Lower leg skin (tissue), 4 donors: ENCODE measurements around the gene TBX10. TPM values are rescaled to one million over a fixed set of nuclear protein-coding genes. Genes with fewer than 3 reads are reported as not detected.

Experiments used
- DNase-seq, 2 donors: peaks; one replicate each; pipeline ENCODE4 v3.0.0-alpha.2; 2019; ENCODE audit warnings: low spot score in 2 of 2
- H3K4me3 ChIP-seq: fragments of 200-600 bp; sonication (generic); 2 replicates; pipeline ENCODE4 v1.5.1; 2017; ENCODE audit warnings: mild to moderate bottlenecking, low read depth; ENCODE audit not compliant: poor library complexity, severe bottlenecking
- POLR2A ChIP-seq, 2 donors: fragments of 450-650 bp; IDR thresholded peaks; one replicate each; pipeline ENCODE4 v1.6.1; 2016 to 2017; ENCODE audit warnings: antibody characterized with exemption in 2 of 2, mild to moderate bottlenecking in 1 of 2, moderate library complexity in 1 of 2
- WGBS, 2 donors: methylation state at CpG; one replicate each; pipeline ENCODE4 v1.1.5; 2018; 5-methylcytosine and 5-hydroxymethylcytosine counted together
- intact Hi-C: fragments of 100-400 bp; cut with DNase I; formaldehyde crosslinking; loops from one replicate; pipeline ENCODE4 v1.15.0; 2023; ENCODE audit warnings: low total_unique reads
- total RNA-seq, 4 donors: library from RNA; depleted of rRNA; stranded (reverse); fragments of >200 nt; gene quantifications; one replicate each; pipeline ENCODE4 v1.1.0, GENCODE V29; 2016
- TF ChIP-seq, protein P1 (sequence below), 3 donors: fragments of 450-650 bp; IDR thresholded peaks; one replicate each; pipeline ENCODE4 v1.5.1; 2016; ENCODE audit warnings: antibody characterized with exemption in 3 of 3, mild to moderate bottlenecking in 3 of 3, moderate library complexity in 2 of 3

TBX10 gene
- total RNA-seq, 4 donors from 2014 or later, result not detected

DNA sequence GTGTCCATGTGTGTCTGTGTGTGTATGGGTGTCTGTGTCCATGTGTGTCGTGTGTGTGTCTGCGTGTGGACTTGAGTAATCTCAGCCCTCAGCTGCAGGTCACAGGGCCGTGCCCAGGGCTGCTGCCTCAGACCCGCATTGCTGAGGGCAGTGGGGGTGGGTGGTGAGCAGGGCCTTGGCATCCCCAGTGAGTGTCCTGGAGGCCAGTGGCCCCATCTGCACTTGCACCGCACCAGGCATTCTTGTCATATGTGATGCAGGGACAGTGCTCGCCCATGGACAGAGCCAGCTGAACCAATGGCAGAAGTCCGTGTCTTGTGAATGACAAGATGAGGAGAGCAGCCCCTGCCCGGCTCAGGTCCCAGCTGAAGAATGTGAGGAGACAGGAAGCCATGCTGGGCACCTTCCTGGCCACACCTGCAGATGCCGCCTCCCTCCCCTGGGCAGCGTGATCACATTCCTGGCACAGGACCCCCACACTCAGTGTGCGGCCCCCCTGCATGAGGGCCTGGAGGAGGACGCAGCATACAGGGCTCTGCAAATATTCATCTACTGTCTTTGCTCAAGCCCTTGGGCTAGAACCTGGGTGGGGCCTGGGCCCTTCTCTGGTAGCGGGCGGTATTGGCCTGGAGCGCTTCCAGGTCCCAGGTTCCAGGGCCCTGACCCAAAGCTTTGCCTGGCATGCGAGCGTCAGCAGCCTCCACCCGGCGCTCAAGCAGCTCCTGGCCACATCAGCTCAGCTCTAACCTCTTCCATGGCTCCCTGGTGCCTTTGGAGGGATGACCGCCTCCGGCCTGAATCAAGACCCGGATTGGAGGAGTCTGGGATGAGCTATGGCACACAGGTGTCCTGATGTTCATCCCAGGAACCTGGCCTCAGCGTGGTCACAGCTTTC, 31.0 kb upstream of the TBX10 start:
- no peak overlapping the region for H3K4me3 ChIP-seq
- 55 to 69% methylated on average over 9 to 21 of the region's 23 CpGs for WGBS, 2 donors
- TF ChIP-seq POLR2A (IDR thresholded peaks at IDR 0.05), result no peak
- TF ChIP-seq, protein P1, sequence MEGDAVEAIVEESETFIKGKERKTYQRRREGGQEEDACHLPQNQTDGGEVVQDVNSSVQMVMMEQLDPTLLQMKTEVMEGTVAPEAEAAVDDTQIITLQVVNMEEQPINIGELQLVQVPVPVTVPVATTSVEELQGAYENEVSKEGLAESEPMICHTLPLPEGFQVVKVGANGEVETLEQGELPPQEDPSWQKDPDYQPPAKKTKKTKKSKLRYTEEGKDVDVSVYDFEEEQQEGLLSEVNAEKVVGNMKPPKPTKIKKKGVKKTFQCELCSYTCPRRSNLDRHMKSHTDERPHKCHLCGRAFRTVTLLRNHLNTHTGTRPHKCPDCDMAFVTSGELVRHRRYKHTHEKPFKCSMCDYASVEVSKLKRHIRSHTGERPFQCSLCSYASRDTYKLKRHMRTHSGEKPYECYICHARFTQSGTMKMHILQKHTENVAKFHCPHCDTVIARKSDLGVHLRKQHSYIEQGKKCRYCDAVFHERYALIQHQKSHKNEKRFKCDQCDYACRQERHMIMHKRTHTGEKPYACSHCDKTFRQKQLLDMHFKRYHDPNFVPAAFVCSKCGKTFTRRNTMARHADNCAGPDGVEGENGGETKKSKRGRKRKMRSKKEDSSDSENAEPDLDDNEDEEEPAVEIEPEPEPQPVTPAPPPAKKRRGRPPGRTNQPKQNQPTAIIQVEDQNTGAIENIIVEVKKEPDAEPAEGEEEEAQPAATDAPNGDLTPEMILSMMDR (IDR thresholded peaks at IDR 0.05), result no peak
- peak in 1 of 2 donors; percentile 82 for DNase-seq
- intact Hi-C loops, result no loop called here

DNA sequence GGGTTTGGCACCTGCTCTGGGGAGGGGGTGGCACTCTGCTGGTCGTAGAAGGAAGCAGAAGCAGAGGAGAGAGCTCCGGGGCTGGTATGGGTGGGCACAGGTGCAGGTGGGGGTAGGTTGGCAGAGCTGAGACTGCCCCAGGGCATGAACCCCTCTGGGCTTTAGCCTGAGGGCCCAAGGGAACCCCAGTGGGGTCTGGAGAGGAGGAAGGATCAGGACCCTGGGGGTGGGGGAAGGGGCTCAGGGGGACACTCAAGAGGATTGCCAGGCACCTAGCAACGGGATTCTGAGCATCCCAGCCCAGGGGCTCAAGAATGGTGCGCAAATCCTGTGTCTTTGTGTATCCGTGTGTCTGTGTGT, 28.6 kb upstream of the TBX10 start:
- intact Hi-C loops, result no loop called here
- DNase-seq, result peak in 1 of 2 donors; percentile 69
- WGBS, 2 donors, result 50 to 51% methylated on average over 5 of the region's 5 CpGs
- no peak overlapping the region for H3K4me3 ChIP-seq
- no peak for TF ChIP-seq POLR2A (IDR thresholded peaks at IDR 0.05)

DNA sequence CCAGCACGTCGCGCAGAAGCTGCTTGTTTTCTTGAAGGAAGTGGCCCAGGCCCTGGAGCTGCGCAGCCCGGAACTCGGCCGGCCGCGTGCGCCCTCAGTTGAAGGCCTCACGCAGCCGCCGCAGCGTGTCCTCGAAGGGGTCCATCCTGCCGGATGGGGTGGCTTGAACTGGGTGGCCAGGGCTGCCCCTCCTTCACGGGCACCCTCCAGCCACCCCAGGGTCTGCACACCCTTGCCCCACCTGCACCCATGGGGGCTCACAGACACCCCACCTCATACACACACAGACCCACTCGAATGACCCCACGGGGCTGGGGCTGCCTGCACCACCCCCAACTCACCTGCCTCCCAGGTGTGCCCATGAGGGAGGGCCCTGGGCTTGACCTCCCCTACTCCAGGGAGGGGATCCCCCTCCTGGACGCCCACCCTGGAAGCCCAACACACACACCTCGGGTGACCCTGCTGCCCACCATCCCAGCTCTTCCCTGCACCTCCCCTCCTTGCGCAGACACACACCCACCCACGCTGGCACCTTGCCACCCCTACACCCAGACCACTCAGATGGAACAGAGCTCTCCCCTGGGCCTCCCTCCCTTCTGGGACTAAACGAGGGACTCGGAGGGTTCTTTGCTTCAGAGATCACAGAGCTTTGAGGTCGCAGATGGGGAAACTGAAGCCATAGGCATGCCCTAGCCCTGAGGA, 28.1 kb upstream of the TBX10 start:
- WGBS, 2 donors, result 77 to 79% methylated on average over 24 to 26 of the region's 26 CpGs
- peak in 1 of 2 donors; percentile 81 for DNase-seq
- intact Hi-C loops, result no loop called here
- H3K4me3 ChIP-seq, result no peak overlapping the region
- TF ChIP-seq, protein P1 (IDR thresholded peaks at IDR 0.05), result no peak
- TF ChIP-seq POLR2A (IDR thresholded peaks at IDR 0.05), result no peak

DNA sequence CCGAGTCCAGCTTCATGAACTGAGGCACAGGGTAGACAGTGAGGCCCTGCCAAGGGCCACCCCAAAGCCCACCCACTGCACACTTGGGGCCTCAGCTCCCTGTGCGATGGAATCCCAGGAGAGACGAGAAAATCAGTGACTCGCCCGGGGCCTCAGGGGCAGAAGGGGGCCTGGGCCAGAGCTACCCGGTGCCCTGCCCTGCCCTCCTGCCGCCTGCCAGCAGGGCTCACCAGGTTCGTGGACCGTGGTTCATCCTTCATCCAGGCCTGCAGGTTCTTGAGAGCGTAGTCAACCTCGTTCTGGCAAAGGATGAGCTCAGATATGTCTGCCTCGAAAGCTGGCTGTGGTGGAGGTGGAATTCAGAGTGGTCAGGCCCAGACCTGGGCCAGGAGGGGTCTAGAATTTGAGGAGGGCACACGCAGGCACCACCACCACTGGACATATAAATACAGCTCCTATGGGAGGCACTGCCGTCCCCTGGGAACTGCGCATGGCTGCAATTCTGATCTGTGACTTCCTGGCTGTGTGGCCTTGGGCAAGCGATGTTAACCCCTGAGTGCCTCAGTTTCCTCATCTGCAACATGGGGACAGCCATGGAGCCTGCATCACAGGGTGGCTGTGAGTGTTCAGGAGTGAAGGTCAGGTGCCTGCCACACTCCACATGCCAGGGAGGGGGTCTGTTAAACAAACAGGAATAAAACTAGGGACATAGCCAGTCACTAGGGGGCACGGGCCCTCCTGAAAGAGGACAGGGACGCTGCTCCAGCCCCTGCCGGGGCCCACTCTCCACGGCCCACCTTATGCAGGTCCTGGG, 27.3 kb upstream of the TBX10 start:
- TF ChIP-seq POLR2A (IDR thresholded peaks at IDR 0.05), result no peak
- TF ChIP-seq, protein P1 (IDR thresholded peaks at IDR 0.05), result no peak
- peak in 1 of 2 donors; percentile 76 for DNase-seq
- intact Hi-C loops, result no loop called here
- 60 to 65% methylated on average over 17 to 18 of the region's 20 CpGs for WGBS, 2 donors
- no peak overlapping the region for H3K4me3 ChIP-seq

DNA sequence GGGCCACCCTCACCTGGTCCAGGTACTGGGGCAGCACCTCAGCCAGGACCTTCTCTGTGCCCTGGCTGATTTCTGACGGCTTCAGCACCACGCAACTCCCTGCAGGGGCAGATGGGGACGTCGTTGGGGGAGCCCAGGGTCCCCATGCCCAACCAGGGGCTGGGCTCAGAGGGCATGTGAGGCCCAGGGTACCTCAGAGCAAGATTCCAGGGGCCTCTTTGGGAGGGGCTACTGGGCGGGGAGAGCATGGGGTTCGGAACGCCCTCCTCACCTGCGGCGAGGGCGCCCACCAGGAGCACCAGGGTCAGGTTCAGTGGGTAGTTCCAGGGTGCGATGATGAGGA, 26.7 kb upstream of the TBX10 start:
- H3K4me3 ChIP-seq, result no peak overlapping the region
- WGBS, 2 donors, result 72 to 78% methylated on average over 7 to 11 of the region's 11 CpGs
- TF ChIP-seq, protein P1 (IDR thresholded peaks at IDR 0.05), result no peak
- no peak for TF ChIP-seq POLR2A (IDR thresholded peaks at IDR 0.05)
- intact Hi-C loops, result no loop called here
- peak in 1 of 2 donors; percentile 74 for DNase-seq
